Measurements from ENCODE around the gene MAP4.

Gene MAP4

GRCh38 chr3:47857151-47857550 is 159.1 kb downstream of the MAP4 start:
- no peaks in the 10 kb centered on the region for H3F3A ChIP-seq (ENCODE audit: control insufficient read depth, insufficient read depth)
- no peak overlapping the region for H3K4me2 ChIP-seq (ENCODE audit: low read length)
- no peaks in the 10 kb centered on the region for H3K4me1 ChIP-seq (ENCODE audit: control insufficient read depth, low read length)
- no peaks in the 10 kb centered on the region for H3K9me3 ChIP-seq (ENCODE audit: control insufficient read depth, insufficient read depth, low read length)
- TF ChIP-seq, protein P1, sequence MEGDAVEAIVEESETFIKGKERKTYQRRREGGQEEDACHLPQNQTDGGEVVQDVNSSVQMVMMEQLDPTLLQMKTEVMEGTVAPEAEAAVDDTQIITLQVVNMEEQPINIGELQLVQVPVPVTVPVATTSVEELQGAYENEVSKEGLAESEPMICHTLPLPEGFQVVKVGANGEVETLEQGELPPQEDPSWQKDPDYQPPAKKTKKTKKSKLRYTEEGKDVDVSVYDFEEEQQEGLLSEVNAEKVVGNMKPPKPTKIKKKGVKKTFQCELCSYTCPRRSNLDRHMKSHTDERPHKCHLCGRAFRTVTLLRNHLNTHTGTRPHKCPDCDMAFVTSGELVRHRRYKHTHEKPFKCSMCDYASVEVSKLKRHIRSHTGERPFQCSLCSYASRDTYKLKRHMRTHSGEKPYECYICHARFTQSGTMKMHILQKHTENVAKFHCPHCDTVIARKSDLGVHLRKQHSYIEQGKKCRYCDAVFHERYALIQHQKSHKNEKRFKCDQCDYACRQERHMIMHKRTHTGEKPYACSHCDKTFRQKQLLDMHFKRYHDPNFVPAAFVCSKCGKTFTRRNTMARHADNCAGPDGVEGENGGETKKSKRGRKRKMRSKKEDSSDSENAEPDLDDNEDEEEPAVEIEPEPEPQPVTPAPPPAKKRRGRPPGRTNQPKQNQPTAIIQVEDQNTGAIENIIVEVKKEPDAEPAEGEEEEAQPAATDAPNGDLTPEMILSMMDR (IDR thresholded peaks at IDR 0.05; ENCODE audit: low read depth, low read length, poor library complexity, severe bottlenecking) = no peak
- no peak for TF ChIP-seq EZH2phosphoT487 (IDR thresholded peaks at IDR 0.05; ENCODE audit: borderline replicate concordance, low read length)
- no peaks in the 10 kb centered on the region for H3K79me2 ChIP-seq (ENCODE audit: control insufficient read depth, low read length)
- H3K4me3 ChIP-seq (ENCODE audit: low read length) = no peak overlapping the region
- no peaks in the 10 kb centered on the region for H3K9me2 ChIP-seq (replicated peaks; ENCODE audit: control insufficient read depth, low read length)
- H4K20me1 ChIP-seq (ENCODE audit: control insufficient read depth, insufficient read depth, low read depth, low read length) = 0 out of 2 replicates have a peak, but pooled peaks cover 6% of the 10 kb centered on the region
- H3K27me3 ChIP-seq (ENCODE audit: control insufficient read depth, low read length) = no peaks in the 10 kb centered on the region
- peaks cover 4% of the 10 kb centered on the region; the same call in 1 of the 2 replicates for H3K36me3 ChIP-seq (ENCODE audit: control insufficient read depth, low read length)
- H3K27ac ChIP-seq (ENCODE audit: low read depth, low read length) = no peak overlapping the region

DNA sequence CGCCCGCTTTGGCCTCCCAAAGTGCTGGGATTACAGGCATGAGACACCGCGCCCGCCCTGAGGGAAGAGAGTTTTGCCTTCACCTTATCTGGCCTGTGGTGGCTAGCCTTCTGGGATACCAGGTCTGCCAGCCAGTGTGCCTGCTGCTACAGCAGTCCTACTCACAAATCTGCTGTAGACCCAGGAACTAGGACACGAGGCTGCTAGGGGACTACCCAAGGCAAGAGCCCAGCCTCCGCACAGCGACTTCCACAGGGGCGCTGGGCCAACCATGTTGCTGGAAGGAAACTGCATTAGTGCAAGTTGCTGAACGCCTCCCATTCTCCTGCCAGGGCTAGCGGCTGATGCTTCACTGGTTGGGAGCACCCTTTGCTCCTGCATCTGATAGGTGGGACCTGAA is 159.5 kb downstream of the MAP4 start:
- no peaks in the 10 kb centered on the region for H3K79me2 ChIP-seq (ENCODE audit: control insufficient read depth, low read length)
- H3F3A ChIP-seq (ENCODE audit: control insufficient read depth, insufficient read depth) = 0 out of 2 replicates have a peak, but pooled peaks cover under 1% of the 10 kb centered on the region
- H3K27me3 ChIP-seq (ENCODE audit: control insufficient read depth, low read length) = no peaks in the 10 kb centered on the region
- H3K4me1 ChIP-seq (ENCODE audit: control insufficient read depth, low read length) = no peaks in the 10 kb centered on the region
- H3K9me3 ChIP-seq (ENCODE audit: control insufficient read depth, insufficient read depth, low read length) = no peaks in the 10 kb centered on the region
- peaks cover 9% of the 10 kb centered on the region for H3K36me3 ChIP-seq (ENCODE audit: control insufficient read depth, low read length)
- no peak overlapping the region for H3K4me3 ChIP-seq (ENCODE audit: low read length)
- no peak overlapping the region for H3K27ac ChIP-seq (ENCODE audit: low read depth, low read length)
- TF ChIP-seq EZH2phosphoT487 (IDR thresholded peaks at IDR 0.05; ENCODE audit: borderline replicate concordance, low read length) = no peak
- TF ChIP-seq, protein P1 (IDR thresholded peaks at IDR 0.05; ENCODE audit: low read depth, low read length, poor library complexity, severe bottlenecking) = no peak
- no peaks in the 10 kb centered on the region for H3K9me2 ChIP-seq (replicated peaks; ENCODE audit: control insufficient read depth, low read length)
- H3K4me2 ChIP-seq (ENCODE audit: low read length) = no peak overlapping the region
- H4K20me1 ChIP-seq (ENCODE audit: control insufficient read depth, insufficient read depth, low read depth, low read length) = 0 out of 2 replicates have a peak, but pooled peaks cover 6% of the 10 kb centered on the region

- no peaks in the 10 kb centered on the region for H3K9me2 ChIP-seq (replicated peaks; ENCODE audit: control insufficient read depth, low read length)
- H3K79me2 ChIP-seq (ENCODE audit: control insufficient read depth, low read length) = no peaks in the 10 kb centered on the region
- no peak overlapping the region for H3K4me3 ChIP-seq (ENCODE audit: low read length)
- no peak overlapping the region for H3K4me2 ChIP-seq (ENCODE audit: low read length)
- H3K36me3 ChIP-seq (ENCODE audit: control insufficient read depth, low read length) = peaks cover 18% of the 10 kb centered on the region
- 0 out of 2 replicates have a peak, but pooled peaks cover 6% of the 10 kb centered on the region for H4K20me1 ChIP-seq (ENCODE audit: control insufficient read depth, insufficient read depth, low read depth, low read length)
- H3K9me3 ChIP-seq (ENCODE audit: control insufficient read depth, insufficient read depth, low read length) = no peaks in the 10 kb centered on the region
- H3K27ac ChIP-seq (ENCODE audit: low read depth, low read length) = no peak overlapping the region
- no peaks in the 10 kb centered on the region for H3K4me1 ChIP-seq (ENCODE audit: control insufficient read depth, low read length)
- TF ChIP-seq EZH2phosphoT487 (IDR thresholded peaks at IDR 0.05; ENCODE audit: borderline replicate concordance, low read length) = no peak
- TF ChIP-seq, protein P1 (IDR thresholded peaks at IDR 0.05; ENCODE audit: low read depth, low read length, poor library complexity, severe bottlenecking) = no peak
- H3K27me3 ChIP-seq (ENCODE audit: control insufficient read depth, low read length) = no peaks in the 10 kb centered on the region
- peaks cover 5% of the 10 kb centered on the region; the same call in 1 of the 2 replicates for H3F3A ChIP-seq (ENCODE audit: control insufficient read depth, insufficient read depth)
Observed at GRCh38 chr3:47855461-47856383, 160.5 kb downstream of the MAP4 start.
